Hypothalamus (tissue), 51 donors: ENCODE data around the gene ECE1.
A peak's percentile ranks its signal among the peaks of the same experiment; 100 is the strongest.

Experiments used
- DNase-seq, 51 donors: peaks; one replicate each; lab custom pipeline; 2025; lab: John Stamatoyannopoulos, UW

The ECE1 gene

DNA sequence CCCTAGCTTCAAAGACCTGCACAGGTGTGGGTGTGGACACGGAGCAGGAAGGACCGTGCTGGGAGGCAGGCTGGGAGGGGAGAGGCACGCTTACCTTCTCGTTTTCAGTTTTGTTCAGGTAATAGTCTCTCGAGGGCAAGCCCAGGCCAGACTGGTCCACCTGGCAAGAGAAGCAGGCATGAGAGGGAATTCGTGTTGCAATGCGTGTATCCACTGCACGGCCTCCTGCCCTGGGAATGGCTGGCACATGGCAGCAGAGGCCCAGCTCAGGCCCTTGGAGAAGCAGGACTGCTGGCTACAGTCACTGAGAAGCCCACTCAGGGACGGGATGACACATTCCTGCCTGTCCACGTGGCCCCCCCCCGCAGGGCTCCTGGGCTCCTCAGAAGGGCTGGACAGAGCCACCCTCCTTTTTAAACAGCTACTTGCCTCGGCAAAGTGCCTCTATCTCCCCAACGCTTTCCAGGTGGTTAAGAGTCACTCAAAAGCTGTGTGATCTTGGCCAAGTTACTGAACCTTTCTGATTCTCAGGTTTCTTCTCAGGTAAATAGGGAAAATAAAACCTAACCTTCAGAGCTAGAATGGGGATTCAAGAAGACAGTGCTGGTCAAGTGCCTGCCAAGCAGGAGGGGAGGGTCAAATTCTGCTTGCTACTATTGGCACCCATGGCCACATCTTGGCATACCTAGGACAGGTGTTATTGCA lies 32.7 kb downstream of the ECE1 start:
- no peak for DNase-seq

DNA sequence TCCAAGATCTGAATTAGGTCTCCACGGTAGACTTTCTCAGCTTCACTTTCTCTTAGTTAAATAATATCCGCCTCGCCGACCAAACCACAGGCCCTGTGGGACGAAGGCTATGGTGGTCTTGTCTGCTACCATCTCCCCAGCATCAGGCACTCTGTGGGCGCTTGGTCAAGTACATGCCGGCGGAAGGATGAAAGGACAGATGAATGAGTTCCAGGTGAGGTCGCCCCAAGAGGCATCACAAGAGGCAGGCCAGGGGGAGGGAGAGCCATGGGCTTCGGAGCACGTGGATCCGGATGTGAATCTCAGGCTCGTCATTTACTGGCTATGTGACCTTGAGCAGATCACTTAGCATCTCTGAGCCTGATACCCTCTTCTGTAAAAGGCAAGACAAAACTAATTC lies 33.5 kb downstream of the ECE1 start:
- DNase-seq: no peak

DNA sequence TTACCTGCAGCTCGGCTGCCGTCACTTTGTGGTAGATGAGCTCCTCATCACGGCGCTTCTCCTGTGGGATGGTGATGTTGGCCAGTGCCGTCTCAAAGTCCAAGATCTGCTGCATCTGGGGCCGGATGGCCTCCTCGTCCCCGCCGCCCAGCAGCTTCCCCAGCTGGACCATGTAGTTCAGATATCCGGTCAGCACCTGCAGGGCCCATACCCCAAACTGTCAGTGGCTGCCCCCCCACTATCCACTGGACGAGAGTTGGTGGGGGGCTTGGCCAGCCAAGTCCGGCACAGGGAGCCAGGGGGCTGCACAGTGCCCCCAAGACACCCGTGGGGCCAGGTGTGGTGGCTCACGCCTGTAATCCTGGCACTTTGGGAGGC lies 34.3 kb downstream of the ECE1 start:
- no peak for DNase-seq

DNA sequence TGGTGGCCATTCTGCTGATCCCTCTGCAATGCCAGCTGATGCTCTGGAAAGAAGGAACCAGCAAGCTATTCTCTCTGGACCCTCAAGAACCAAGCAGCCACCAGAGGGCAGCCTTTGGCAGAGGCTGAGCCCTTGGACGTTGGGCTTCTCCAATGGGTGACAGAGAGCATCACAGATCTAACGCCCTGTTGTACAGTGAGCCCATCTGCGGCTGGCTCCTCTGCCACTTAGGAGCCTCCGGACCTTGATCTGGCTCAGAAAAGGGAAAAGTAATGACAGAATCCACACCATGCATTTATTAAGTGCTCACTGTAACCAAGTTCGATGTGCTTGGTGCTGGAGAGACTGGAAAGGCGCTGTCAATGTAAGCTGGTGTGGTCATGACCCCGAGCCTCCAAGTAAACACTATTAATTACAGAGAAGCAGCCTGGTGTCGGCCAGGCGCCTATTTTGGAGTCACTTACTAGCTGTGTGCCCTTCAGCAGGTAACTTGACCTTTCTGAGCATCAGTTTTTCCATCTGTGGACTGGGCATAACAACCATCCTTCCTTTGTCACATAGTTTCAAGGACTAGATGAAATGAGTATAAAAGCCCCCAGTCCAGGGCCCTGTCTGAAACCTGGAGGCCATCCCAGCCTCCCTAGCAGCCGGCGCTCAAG lies 34.9 kb downstream of the ECE1 start:
- peak; percentile 26 to 95 (median 78) for DNase-seq

DNA sequence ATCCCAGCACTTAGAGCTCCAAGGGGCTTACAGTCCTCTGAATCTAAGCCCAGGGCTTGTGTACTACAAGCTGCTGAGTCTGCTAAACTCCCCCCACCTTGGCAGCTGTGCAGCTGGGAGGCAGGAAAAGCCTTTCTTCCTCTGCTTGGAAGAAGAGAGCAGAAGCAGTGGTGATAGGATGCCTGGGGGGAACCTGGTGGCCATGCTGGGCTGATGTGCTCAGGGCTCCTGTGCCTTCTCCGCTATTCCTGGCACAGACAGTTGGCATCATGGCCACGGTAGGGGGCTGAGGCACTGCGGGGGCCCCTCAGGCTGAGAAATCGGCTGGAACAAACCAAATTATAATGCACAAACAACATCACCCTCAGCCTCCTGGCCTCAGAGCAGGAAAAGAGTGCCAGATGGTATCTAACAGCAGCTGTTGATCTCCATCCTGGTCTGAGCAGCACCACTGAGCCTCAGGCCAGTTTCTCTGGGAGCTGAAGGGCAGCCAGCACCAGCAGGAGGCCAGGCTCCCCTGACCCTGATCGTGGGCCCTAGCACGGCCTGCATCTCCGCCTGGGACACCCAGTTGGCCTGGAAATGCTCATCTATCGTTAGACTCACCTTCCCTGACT lies 35.8 kb downstream of the ECE1 start:
- peak in 26 of 51 donors; percentile 10 to 58 (median 40) for DNase-seq

DNA sequence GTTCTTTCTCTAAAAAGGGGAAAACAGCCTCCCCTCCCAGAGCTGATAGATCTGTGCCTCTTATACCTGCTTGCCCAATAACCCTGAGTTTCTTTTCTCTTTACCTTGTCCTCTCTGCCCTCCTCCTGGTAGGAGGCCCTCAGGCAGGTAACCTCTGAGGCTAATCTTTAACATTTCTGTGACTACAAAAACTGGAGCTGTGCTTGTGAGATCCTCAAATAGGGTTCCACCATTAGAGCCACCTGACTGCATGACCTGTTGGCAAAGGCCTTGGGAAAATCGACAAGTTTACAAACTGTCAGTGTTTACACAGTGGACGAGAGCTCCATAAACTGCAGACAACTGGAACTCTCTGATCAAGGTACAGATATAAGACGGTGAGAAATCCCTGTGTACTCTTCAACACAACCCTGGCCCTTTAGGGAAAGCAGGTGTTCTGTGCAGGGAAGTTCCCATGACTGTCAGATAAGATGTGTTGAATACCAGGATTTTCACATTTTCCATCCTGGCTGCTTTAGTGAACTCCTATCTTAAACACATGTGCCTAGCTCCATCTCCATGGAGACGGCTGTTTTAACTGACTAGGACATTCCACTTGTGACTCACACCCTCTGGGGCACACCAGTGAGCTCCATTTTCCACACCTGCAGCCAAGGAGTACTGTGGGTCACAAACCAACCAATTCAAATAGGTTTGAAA lies 38.3 kb downstream of the ECE1 start:
- peak in 2 of 51 donors; percentile 13 to 15 for DNase-seq

DNA sequence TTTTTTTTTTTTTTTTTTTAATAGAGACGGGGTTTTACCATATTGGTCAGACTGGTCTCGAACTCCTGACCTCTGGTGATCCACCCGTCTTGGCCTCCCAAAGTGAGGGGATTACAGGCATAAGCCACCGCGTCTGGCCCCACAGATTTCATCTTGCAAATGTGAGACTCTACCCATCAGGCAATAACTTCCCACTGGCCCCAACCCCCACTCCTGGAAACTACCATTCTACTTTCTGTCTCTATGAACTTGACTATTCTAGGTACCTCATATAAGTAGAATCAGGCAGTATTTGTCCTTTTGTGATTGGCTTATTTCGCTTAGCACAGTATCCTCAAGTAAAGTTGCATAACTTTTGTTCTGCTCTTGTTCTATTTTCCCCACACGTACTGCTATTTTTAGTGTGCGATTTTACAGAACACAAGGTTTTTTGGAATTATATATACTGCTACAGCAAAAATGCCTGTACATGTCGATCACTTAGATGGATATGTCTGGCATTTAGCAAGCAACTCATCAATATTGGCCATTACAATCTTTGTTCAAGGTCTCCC lies 40.2 kb downstream of the ECE1 start:
- no peak for DNase-seq

DNA sequence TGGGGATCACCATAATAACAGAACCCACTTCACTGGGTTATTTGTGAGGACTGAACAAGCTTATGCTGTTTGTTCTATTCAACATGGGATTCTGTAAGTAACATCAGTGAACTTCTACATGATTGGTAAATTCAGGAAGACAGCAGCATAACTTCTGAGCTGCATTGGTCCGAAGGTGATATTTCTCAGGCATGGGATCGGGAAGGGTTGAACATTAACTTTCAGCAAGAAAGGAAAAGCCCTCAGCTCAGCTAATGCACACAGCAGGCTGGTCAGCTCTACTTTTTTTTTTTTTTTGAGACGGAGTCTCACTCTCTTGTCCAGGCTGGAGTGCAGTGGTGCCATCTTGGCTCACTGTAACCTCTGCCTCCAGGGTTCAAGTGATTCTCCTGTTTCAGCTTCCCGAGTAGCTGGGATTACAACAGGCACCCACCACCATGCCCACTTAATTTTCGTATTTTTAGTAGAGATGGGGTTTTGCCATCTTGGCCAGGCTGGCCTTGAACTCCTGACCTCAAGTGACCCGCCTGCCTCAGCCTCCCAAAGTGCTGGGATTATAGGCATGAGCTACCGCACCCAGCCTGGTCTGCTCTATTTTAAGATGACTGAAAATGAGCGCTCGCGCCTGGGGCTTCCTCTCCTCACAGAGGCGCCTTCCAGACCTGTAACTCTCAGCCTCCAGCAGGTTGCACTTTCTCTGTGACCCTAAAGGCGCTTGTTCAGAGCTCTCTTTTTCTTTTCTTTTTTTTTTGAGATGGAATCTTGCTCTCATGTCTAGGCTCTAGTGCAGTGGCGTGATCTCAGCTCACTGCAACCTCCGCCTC lies 42.2 kb downstream of the ECE1 start:
- no peak for DNase-seq

DNA sequence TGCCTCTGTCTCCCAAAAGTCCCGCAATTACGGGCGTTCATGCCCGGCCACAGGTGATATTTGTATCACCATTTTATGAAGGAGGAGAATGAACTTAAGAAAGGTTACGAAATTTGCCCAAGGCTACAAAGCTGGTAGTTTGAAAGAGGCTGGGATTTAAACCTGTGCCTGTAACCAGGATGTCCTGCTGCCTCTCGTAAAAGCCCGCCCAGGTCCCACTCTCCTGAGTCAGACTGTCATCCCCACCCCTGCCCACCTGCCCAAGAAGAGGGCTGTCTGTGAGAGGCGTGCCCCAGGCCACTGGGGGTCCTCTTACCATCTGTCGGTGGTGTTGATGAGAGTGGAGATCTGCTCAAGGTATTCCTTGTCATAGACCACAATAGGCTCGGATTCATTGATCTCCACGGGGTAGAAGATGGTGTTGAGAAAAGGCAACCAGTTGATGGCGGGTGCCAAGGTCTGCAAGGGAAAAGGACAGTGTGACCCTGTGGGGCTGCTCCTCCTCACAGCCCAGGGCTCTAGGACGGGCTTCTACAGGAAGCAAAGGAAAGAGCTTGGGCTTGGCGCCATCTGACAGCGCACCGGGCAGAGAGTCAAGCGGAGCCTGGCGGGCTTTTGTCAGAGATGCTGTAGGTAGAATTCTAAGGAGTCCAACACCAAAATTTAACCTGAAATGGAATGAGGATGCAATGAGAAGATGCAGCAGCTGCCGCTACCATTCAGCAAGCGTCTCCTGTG lies 43.2 kb downstream of the ECE1 start:
- peak in 1 of 51 donors; percentile 11 for DNase-seq

DNA sequence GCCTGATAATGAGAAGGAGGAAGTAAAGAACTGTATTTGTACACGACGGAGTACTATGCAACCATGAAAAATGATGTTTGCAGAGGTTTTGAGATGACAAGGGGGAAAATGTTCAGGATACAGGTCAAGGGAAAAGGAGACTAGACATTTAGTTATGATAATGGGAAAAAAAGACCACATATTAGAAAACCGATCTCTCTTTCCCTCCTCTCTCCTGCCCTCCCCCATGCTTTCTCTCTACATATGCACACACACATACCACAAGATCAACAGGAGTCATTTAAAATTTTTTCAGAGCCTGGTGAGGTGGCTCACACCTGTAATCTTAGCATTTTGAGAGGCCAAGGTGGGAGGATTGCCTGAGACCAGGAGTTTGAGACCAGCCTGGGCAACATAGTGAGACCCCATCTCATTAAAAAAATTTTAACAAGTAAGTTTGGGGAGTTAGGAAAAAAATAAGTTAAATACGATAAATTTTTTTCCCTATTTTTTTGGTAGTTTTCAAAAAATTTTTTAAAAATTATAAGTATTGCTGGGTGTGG lies 44.5 kb downstream of the ECE1 start:
- no peak for DNase-seq

DNA sequence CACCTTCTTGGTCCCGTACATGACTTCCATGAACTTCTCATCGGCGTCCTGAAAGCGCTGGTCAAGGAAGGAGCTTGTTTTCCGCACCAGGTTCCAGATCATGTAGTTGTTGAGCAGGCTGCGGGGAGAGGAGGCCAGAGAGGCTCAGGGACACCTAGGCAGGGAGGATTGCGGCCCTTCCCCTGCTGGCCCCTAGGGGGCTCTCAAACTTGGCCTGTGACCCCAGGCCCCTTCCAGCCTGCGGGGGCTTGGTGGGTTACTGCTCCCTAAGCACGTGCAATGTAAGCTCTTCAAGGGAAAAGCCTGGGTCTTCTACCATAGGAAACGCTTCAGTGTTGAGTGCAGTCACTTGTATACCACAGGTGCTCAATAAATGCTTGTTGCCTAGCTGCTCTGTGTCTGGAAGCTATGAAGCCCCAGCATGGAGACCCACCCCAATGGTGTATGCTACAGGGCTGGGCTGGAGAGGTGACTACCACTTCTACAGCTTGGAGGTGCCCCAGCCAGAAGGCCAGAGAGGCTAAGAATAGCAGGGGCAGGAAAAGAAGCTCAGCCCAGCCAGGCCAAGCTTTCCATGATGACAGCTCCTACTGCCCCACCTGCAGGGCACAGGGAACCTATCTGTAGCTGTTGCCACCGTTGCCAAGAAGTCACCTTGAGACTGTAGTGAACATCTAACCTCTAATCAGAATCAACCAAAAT lies 45.1 kb downstream of the ECE1 start:
- DNase-seq: no peak

DNA sequence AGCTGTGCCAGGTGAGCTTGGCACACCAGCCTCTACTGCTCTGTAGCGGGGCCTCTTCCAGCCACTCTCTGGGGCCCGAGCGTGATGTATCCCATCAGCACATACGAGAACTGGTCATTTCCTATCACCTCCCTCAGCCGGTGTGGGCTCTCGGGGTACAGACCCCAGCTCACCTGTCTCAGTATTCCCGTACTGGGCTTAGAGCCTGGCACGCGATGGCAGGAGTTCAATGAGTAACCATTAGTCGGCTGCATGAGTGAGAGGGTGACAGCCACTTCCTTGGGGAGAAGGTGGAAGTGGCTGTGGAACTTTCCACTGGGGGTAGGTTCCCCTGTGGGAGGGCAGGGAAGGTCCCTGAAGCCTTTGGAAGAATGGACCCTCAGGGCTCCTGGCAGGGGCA lies 46.1 kb downstream of the ECE1 start:
- no peak for DNase-seq

DNA sequence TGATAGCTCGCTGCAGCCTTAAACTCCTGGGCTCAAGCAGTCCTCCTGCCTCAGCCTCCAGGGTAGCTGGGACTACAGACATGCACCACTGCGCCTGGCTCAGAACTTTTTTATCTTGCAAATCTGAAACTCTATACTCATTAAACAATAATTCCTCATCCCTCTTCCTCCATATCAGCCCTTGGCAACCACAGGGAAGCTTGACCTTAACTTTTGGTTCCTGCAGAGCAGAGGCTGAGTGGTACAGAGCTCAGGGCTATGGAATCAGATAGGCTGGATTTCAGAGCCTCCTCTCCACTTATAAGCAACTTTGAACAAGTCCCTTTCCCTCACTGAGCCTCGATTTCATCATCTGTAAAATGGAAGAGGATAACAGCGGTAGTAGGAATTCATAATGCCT lies 47.4 kb downstream of the ECE1 start:
- no peak for DNase-seq

DNA sequence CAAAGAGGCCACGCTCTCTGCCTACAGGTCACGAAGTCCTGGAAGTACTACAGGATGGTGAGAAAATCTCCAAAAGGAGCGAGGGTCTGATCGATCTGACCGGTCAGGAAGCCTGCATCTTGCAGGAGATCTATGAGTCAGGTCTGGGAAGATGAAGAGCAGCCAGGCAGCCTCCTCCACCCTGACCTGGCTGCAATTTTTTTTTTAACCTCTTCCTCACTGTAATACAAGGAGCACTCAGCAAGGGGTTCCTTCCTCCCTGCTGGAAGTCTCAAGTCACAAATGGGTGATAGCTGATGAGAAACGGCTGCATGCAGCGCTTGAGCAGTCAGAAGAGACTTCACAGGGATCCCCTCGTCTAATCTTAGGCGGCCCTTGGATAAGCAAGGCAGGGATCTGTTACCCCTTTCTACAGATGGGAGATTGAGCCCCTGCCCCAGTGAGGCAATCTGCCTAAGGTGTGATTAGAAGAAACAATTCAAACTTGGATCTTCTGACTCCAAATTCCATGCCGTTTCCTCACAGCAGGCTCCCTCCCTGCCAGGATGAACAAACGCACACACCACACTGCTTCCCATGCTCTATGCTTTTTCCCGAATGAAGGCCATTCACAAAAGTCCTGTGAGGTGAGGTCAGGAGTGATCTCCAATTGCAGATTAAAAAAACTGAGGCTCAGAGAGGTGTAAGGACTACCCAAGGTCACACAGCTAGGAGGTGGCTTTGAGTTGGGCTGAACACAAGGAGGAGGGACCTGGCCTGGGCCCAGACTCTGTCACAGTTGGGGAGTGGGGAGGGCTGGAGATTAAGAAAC lies 48.3 kb downstream of the ECE1 start:
- no peak for DNase-seq

DNA sequence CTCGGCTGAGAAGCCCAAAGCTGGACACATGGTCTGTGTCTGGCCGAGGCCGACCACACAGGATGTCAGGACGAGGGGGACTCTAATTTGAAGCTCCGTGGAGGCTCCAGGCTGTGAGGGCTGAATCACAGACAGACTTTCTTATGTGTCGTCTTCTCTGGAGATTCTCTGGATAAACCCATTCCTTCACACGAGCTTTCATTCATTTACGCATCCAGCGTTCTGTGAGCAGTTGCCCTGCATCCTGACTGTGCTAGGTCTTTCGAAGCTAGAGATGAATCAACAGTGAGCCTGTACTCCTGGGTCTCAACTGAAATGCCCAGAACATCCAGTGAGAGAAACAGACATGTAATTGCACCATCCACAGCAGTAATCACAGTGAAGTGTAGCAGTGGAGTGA lies 49.6 kb downstream of the ECE1 start:
- no peak for DNase-seq

DNA sequence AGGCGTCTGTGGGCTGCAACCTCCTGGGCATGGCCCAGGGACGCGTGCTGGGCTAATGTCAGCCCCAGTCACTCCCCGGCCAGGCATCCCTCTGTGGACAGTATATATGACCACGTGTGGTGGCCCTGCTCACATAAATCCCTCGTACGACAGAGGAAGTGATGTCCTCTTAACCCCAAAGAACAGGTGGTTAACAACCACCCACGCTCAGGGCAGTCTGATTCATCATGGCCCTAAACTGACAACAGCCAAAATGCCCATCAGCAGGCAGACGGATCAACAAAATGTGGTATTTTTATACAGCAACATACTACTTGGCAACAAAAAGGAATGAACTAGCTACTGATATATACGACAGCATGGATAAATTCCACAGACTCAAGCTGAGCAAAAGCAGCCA lies 51.0 kb downstream of the ECE1 start:
- DNase-seq: no peak

DNA sequence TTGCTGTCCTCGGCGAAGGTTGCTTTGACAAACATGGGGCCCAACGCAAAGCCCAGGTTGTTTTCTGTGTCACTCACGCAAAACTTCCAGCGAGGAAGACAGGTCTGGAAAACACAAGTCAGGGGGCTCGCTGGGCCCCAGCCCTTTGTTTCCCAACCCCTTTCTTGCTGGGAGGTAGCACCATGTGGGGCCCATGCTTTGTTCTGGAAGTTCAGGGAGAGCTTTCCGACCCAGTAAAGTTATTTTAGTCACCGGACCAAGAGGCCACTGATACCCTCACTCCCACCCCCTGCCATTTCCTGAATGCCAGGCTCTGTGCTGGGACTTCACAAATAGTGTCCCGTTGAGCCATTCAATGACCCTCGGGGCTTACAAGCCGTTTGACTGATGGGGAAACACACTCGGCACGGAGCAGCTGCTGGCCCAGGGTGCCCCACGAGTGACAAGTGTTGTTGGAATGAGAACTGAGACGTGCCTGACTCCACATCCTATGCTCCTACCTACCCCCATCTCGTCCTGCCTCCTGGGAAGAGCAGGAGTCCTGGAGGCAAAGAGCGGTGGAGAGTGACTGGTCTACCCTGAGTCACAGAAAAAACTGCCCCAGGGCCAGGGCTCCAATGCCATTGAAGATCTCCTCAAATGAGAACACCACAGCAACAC lies 52.0 kb downstream of the ECE1 start:
- DNase-seq: no peak
